CD4-positive, alpha-beta T cell treated with Interleukin-17A for 4 hours (primary cell): Measurements from ENCODE around the gene DNAJC8.

Source experiments
- DNase-seq: peaks from one replicate; pipeline ENCODE4 v3.0.0-alpha.2; 2020; ENCODE audit warnings: mixed read lengths

DNAJC8 gene

DNA sequence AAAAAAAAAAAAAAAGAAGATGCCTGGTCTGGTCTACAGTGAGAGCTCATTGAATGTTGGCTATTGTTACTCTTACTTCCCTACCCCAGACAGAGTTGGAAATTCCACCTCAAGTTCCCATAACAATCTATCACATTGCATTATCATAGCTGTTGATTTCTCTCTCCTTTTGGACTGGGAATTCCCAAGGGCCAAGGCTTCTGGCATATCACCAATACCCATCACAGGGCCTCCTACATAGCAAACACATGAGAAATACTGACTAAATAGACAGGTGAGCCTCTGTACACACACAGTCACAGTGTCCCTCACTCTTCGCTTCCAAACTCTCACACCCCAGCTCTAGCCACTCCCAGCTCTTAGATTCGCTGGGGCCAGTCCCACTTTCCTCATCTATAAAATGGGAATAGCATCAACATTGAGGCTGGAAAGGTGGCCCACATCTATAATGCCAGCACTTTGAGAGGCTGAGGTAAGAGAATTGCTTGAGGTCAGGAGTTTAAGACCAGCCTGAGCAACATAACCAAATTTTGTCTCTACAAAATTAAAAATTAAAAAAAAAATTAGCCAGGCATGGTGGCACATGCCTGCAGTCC, 62.7 kb downstream of the DNAJC8 start:
- no peak for DNase-seq

DNA sequence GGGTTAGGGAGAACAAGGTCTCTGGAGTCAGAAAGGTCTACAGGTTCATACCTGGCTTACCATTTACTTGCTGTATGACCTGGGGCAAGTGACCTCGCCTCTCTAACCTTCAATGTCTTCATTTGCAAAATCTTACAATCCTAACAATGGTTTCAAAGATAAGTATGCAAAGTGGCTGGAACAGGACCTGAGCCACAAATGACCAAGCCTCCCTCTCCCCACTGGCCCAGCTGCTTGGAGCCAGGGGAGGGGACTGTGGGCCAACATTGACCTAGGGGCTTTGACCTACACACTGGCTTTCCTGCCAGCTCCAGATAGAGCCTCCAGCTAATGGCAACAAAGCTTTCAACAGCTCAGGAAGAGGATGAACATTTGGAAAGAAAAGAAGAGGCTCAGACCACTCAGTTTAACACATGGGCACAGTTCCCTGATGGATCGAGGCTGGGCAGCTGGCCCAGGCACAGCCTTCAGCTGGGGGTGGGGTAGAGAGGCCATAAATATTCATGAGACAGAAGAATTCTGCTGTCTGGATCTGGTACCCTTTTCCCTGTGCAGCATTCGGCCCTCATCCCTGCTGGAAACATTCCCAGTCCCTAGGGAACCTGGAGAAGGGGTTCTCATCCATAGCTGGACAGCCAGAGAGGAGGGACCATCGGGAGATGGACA, 69.2 kb downstream of the DNAJC8 start:
- no peak for DNase-seq

DNA sequence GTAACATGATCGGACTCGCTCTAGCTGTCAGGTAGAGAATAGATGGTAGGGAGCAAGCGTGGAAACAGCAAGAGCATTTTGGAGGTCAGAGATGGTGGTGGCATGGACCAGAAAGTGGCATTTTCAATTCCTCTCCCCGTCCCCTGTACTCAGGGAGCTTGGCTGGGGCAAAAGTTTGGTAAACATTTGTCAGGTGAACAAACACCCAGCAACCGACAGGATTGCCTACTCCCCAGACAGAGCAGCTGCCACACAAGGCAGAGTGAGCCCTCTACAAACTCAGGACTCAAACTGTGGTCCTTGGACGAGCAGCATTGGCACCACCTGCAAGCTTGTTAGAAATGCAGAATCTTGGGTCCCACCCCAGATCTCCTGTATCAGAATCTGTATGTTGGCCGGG, 70.7 kb downstream of the DNAJC8 start:
- DNase-seq = no peak

DNA sequence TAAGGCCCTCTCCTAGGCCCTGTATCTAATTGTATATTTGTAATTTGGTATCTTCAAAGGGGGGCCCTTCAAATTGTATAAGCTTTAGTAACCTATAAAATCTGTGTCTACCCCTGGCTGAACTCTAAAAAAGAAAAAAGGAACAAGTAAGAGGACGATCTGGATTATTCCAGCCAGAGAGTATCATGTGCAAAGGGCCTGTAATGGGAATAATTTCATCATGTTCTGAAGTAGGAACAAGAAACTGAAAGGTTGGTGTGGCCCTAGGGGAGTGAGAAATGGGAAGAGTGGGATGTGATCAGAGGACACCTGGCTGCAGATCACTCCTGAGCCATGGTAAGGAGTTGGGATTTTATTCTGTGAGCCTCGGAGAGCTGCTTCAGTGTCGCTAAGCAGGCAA, 71.1 kb downstream of the DNAJC8 start:
- no peak for DNase-seq

DNA sequence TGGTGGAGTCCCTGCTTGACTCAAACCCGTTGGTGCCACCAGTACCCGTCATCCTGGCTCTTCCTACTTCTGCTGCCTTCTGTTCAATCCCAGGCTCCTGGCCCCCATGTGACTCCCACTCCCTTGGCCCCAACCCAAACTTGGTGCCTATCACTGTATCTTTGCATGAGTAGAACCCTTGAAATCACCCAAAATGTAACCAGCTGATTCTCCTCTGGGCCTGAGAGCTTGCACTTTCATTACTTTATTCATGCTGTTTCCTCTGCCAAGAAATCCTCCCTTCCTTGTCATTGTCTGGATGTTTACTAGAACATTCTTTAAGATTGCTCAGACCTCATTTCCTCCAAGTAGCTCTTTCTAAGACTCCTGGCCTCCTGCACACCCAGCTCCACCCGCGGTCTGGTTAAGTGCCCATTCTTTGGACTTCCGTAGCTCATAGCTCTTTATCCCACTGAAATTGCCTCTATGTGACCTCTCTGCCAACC, 72.0 kb downstream of the DNAJC8 start:
- DNase-seq = no peak

DNA sequence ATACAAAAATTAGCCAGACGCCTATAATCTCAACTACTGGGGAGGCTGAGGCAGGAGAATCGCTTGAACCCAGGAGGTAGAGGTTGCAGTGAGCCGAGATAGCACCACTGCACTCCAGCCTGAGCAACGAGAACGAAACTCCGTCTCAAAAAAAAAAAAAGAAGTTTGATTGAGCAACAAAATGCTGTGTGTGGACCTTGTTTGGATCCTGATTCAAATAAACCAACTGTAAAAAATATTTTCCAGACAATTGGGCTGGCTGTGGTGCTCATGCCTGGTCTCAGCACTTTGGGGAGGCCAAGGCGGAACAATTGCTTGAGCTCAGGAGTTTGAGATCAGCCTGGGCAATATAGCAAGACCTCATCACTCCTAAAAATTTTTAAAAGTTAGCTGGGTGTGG, 73.1 kb downstream of the DNAJC8 start:
- no peak for DNase-seq

DNA sequence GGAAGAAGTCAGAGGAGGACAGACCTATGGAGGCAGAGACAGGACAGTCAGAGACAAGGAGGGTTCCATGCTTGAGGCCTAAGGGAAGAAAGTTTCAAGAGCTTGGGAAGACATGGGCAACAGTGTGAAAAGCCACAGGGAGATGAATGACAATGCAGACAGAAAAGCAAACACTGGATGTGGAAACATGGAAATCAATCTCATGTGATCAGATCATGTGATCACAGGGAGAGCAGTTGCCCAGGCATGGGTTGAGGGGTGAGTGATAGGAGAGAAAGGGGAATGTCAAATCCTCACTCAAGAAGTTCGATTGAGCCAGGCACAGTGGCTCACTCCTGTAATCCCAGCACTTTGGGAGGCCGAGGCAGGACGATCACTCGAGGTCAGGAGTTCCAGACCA, 73.6 kb downstream of the DNAJC8 start:
- no peak for DNase-seq

DNA sequence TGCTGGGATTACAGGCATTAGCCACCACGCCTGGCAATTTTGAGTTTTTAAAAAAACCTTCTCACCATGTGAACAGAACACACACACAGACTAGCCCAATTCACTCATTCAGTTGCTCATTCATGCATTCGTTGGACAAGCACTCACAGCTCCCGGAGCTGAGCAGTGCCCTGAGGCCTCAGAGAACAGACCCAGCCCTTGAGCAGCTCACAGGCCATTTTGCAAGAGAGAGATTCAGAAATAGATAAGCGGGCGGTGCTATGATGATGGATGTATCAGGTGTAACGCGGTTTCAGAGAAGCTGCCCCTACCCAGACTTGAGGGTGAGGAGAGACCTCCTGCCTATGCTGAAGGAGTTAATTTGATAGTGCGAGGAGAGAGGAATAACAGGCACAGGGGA, 74.9 kb downstream of the DNAJC8 start:
- DNase-seq = no peak

DNA sequence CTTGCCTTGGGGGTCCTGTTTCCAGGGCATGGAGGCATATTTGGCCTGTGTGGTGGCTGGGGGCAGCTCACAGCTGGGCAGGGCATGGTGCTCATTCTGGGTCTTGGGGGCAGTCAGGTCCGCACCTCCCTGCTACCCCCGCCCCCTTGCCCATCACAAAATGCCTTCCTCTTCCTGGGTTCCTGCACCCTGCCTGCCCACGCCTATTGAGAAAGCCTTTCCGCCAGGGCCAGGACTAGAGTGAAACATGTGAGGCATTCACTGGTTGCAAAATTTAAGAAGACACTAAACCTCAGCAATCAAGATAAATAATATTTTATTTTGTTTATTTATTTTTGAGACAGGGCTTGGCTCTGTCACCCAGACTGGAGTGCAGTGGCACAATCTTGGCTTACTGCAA, 76.0 kb downstream of the DNAJC8 start:
- DNase-seq = no peak

DNA sequence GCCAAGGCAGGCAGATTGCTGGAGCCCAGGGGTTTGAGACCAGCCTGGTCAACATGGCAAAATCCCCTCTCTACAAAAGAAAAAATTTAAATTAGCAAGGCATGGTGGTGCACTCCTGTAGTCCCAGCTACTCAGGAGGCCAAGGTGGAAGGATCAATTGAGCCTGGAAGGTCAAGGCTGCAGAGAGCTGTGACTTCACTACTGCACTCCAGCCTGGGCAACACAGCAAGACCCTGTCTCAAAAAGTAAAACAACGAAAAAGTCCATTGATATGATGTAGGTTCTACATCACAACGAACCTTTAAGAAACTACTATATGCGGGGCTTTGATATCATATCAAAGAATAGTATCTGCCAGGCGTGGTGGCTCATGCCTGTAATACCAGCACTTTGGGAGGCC, 77.2 kb downstream of the DNAJC8 start:
- DNase-seq = no peak

DNA sequence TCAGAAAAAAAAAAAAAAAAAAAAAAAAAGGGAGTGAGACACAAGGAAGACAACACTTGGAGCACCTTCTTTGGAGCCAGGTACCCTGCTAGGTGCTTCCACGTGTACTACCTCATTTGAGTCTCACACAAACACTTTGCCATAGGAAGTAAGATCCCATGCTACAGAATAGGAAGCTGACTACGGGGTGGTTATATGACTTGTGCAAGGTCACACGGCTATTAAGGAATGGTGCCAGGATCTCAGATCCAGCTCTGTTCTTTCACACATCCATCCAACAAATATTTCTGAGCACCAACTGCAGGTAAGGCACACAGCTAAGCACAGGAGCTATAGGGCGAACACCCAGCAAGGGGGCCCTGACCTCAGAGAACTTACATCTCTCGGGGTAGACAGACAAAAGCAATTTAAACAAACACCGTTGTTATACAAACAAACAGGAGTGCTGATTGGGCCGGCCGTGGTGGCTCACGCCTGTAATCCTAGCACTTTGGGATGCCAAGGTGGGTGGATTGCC, 78.7 kb downstream of the DNAJC8 start:
- no peak for DNase-seq
